ENCODE measurements around the gene MAOA. TPM values are rescaled to one million over a fixed set of nuclear protein-coding genes. Genes with fewer than 3 reads are reported as not detected.
A peak's percentile ranks its signal among the peaks of the same experiment; 100 is the strongest.

The MAOA gene
- polyA plus RNA-seq (2013, experiment 1 of 2) = 22.5 TPM
- 24.1 TPM for polyA plus RNA-seq (2013, experiment 2 of 2)

GRCh38 chrX:43656005-43656494 lies at the start of gene MAOA:
Gene MAOA, plus strand, starts transcription at chrX:43656299. Its CDS starts 43 bp downstream, at chrX:43656342.
- Histone ChIP-seq H3K4me1 (ENCODE audit: control insufficient read depth, insufficient read depth, low read depth, low read length) (peaks cover 3% of the 10 kb centered on the region), H2AFZ (ENCODE audit: low read depth, low read length) (peak within 1 kb of the TSS; percentile 77), H3K4ac (ENCODE audit: low read depth in 1 of 2, low read length in 2 of 2) (peak within 1 kb of the TSS in 1 of 2 experiments; percentile 55), H3K36me3 (ENCODE audit: control insufficient read depth in 1 of 2, insufficient read depth in 2 of 2, low read depth in 1 of 2, low read length in 2 of 2) (no peaks in the 10 kb centered on the region), H3K23ac (ENCODE audit: low read length in 2 of 2) (no peak within 1 kb of the TSS), H3K14ac (ENCODE audit: low read length in 2 of 2) (peak within 1 kb of the TSS in 1 of 2 experiments; percentile 91), H4K8ac (ENCODE audit: low read length) (peak within 1 kb of the TSS; percentile 72), H3K18ac (ENCODE audit: low read depth in 1 of 2, low read length in 2 of 2) (peak within 1 kb of the TSS; percentile 79 to 90), H2BK15ac (ENCODE audit: low read depth, poor library complexity, severe bottlenecking) (no peak within 1 kb of the TSS), H3K4me3 (ENCODE audit: insufficient read depth in 1 of 2, low read depth in 1 of 2, low read length in 2 of 2) (peak within 1 kb of the TSS; percentile 71 to 84), H3K79me1 (replicated peaks; ENCODE audit: low read length, poor library complexity, severe bottlenecking) (no peaks in the 10 kb centered on the region), H3K9ac (ENCODE audit: low read length) (peak within 1 kb of the TSS; percentile 96), H2BK120ac (ENCODE audit: low read depth, low read length) (peak within 1 kb of the TSS; percentile 5), H2BK12ac (ENCODE audit: low read length in 2 of 2) (peak within 1 kb of the TSS in 1 of 2 experiments; percentile 63), H2AK5ac (ENCODE audit: low read length, severe bottlenecking) (no peak within 1 kb of the TSS), H3K4me2 (ENCODE audit: low read length, poor library complexity, severe bottlenecking) (peak within 1 kb of the TSS; percentile 70), H2BK5ac (ENCODE audit: low read depth, low read length, poor library complexity, severe bottlenecking) (no peak within 1 kb of the TSS), H3K27ac (ENCODE audit: low read length, poor library complexity, severe bottlenecking) (no peak within 1 kb of the TSS), H3K27me3 (ENCODE audit: control insufficient read depth in 1 of 2, insufficient read depth in 1 of 2, low read length in 2 of 2) (peaks cover 0 to 3% of the 10 kb centered on the region in 2 experiments), H4K91ac (ENCODE audit: low read length) (peak within 1 kb of the TSS; percentile 75), H3K9me3 (ENCODE audit: control insufficient read depth, low read length) (no peaks in the 10 kb centered on the region)
- peak; percentile 53 for DNase-seq
- 7% methylated on average over 26 of the region's 29 CpGs for WGBS

GRCh38 chrX:43612400-43612799 lies 43.7 kb upstream of the MAOA start:
- DNase-seq = no peak
- H3K9ac ChIP-seq (ENCODE audit: low read length) = no peak overlapping the region
- no peak overlapping the region for H2AFZ ChIP-seq (ENCODE audit: low read depth, low read length)

GRCh38 chrX:43615660-43616059 lies 40.4 kb upstream of the MAOA start:
- no peak overlapping the region for H4K91ac ChIP-seq (ENCODE audit: low read length)
- no peaks in the 10 kb centered on the region for H3K36me3 ChIP-seq (ENCODE audit: control insufficient read depth in 1 of 2, insufficient read depth in 2 of 2, low read depth in 1 of 2, low read length in 2 of 2)
- WGBS = 93% methylated on average over 5 of the region's 5 CpGs
- H3K27ac ChIP-seq (ENCODE audit: low read length, poor library complexity, severe bottlenecking) = no peak overlapping the region
- H3K9ac ChIP-seq (ENCODE audit: low read length) = no peak overlapping the region
- H3K27me3 ChIP-seq (ENCODE audit: control insufficient read depth in 1 of 2, insufficient read depth in 1 of 2, low read length in 2 of 2) = peaks cover 0 to 17% of the 10 kb centered on the region in 2 experiments
- no peaks in the 10 kb centered on the region for H3K9me3 ChIP-seq (ENCODE audit: control insufficient read depth, low read length)
- H3K14ac ChIP-seq (ENCODE audit: low read length in 2 of 2) = no peak overlapping the region
- H3K4me2 ChIP-seq (ENCODE audit: low read length, poor library complexity, severe bottlenecking) = no peak overlapping the region
- no peak for DNase-seq
- H3K23ac ChIP-seq (ENCODE audit: low read length in 2 of 2) = no peak overlapping the region
- no peak overlapping the region for H2AK5ac ChIP-seq (ENCODE audit: low read length, severe bottlenecking)
- H2BK15ac ChIP-seq (ENCODE audit: low read depth, poor library complexity, severe bottlenecking) = no peak overlapping the region
- H3K4me3 ChIP-seq (ENCODE audit: insufficient read depth in 1 of 2, low read depth in 1 of 2, low read length in 2 of 2) = no peak overlapping the region
- H3K4me1 ChIP-seq (ENCODE audit: control insufficient read depth, insufficient read depth, low read depth, low read length) = no peaks in the 10 kb centered on the region
- no peaks in the 10 kb centered on the region for H3K79me1 ChIP-seq (replicated peaks; ENCODE audit: low read length, poor library complexity, severe bottlenecking)
- no peak overlapping the region for H4K8ac ChIP-seq (ENCODE audit: low read length)
- H2BK5ac ChIP-seq (ENCODE audit: low read depth, low read length, poor library complexity, severe bottlenecking) = no peak overlapping the region
- no peak overlapping the region for H3K4ac ChIP-seq (ENCODE audit: low read depth in 1 of 2, low read length in 2 of 2)
- no peak overlapping the region for H2BK120ac ChIP-seq (ENCODE audit: low read depth, low read length)
- H2AFZ ChIP-seq (ENCODE audit: low read depth, low read length) = no peak overlapping the region
- H3K18ac ChIP-seq (ENCODE audit: low read depth in 1 of 2, low read length in 2 of 2) = no peak overlapping the region
- H2BK12ac ChIP-seq (ENCODE audit: low read length in 2 of 2) = no peak overlapping the region

More at GRCh38 chrX:43612400-43612799, 43.7 kb upstream of the MAOA start:
- H4K91ac ChIP-seq (ENCODE audit: low read length) = no peak overlapping the region
- H3K23ac ChIP-seq (ENCODE audit: low read length in 2 of 2) = no peak overlapping the region
- no peak overlapping the region for H3K18ac ChIP-seq (ENCODE audit: low read depth in 1 of 2, low read length in 2 of 2)
- no peak overlapping the region for H2BK120ac ChIP-seq (ENCODE audit: low read depth, low read length)
- no peak overlapping the region for H4K8ac ChIP-seq (ENCODE audit: low read length)
- H2BK15ac ChIP-seq (ENCODE audit: low read depth, poor library complexity, severe bottlenecking) = no peak overlapping the region
- H3K27me3 ChIP-seq (ENCODE audit: control insufficient read depth in 1 of 2, insufficient read depth in 1 of 2, low read length in 2 of 2) = peaks cover 0 to 17% of the 10 kb centered on the region in 2 experiments
- no peaks in the 10 kb centered on the region for H3K36me3 ChIP-seq (ENCODE audit: control insufficient read depth in 1 of 2, insufficient read depth in 2 of 2, low read depth in 1 of 2, low read length in 2 of 2)
- no peak overlapping the region for H3K27ac ChIP-seq (ENCODE audit: low read length, poor library complexity, severe bottlenecking)
- no peak overlapping the region for H3K4me2 ChIP-seq (ENCODE audit: low read length, poor library complexity, severe bottlenecking)
- no peak overlapping the region for H3K4me3 ChIP-seq (ENCODE audit: insufficient read depth in 1 of 2, low read depth in 1 of 2, low read length in 2 of 2)
- H3K9me3 ChIP-seq (ENCODE audit: control insufficient read depth, low read length) = no peaks in the 10 kb centered on the region
- H3K14ac ChIP-seq (ENCODE audit: low read length in 2 of 2) = no peak overlapping the region
- H3K4ac ChIP-seq (ENCODE audit: low read depth in 1 of 2, low read length in 2 of 2) = no peak overlapping the region
- H2AK5ac ChIP-seq (ENCODE audit: low read length, severe bottlenecking) = no peak overlapping the region
- no peaks in the 10 kb centered on the region for H3K4me1 ChIP-seq (ENCODE audit: control insufficient read depth, insufficient read depth, low read depth, low read length)
- no peaks in the 10 kb centered on the region for H3K79me1 ChIP-seq (replicated peaks; ENCODE audit: low read length, poor library complexity, severe bottlenecking)
- H2BK12ac ChIP-seq (ENCODE audit: low read length in 2 of 2) = no peak overlapping the region
- no peak overlapping the region for H2BK5ac ChIP-seq (ENCODE audit: low read depth, low read length, poor library complexity, severe bottlenecking)

- Histone ChIP-seq H3K9ac (ENCODE audit: low read length) (no peak overlapping the region), H3K9me3 (ENCODE audit: control insufficient read depth, low read length) (no peaks in the 10 kb centered on the region), H2BK120ac (ENCODE audit: low read depth, low read length) (no peak overlapping the region), H3K4me2 (ENCODE audit: low read length, poor library complexity, severe bottlenecking) (no peak overlapping the region), H3K4me1 (ENCODE audit: control insufficient read depth, insufficient read depth, low read depth, low read length) (no peaks in the 10 kb centered on the region), H4K8ac (ENCODE audit: low read length) (no peak overlapping the region), H3K18ac (ENCODE audit: low read depth in 1 of 2, low read length in 2 of 2) (no peak overlapping the region), H2AK5ac (ENCODE audit: low read length, severe bottlenecking) (no peak overlapping the region), H3K36me3 (ENCODE audit: control insufficient read depth in 1 of 2, insufficient read depth in 2 of 2, low read depth in 1 of 2, low read length in 2 of 2) (no peaks in the 10 kb centered on the region), H3K4ac (ENCODE audit: low read depth in 1 of 2, low read length in 2 of 2) (no peak overlapping the region), H2BK12ac (ENCODE audit: low read length in 2 of 2) (no peak overlapping the region), H3K79me1 (replicated peaks; ENCODE audit: low read length, poor library complexity, severe bottlenecking) (no peaks in the 10 kb centered on the region), H2BK15ac (ENCODE audit: low read depth, poor library complexity, severe bottlenecking) (no peak overlapping the region), H3K27me3 (ENCODE audit: control insufficient read depth in 1 of 2, insufficient read depth in 1 of 2, low read length in 2 of 2) (peaks cover 0 to 9% of the 10 kb centered on the region in 2 experiments), H2BK5ac (ENCODE audit: low read depth, low read length, poor library complexity, severe bottlenecking) (no peak overlapping the region), H3K14ac (ENCODE audit: low read length in 2 of 2) (no peak overlapping the region), H3K23ac (ENCODE audit: low read length in 2 of 2) (no peak overlapping the region), H2AFZ (ENCODE audit: low read depth, low read length) (no peak overlapping the region), H3K27ac (ENCODE audit: low read length, poor library complexity, severe bottlenecking) (no peak overlapping the region), H4K91ac (ENCODE audit: low read length) (no peak overlapping the region), H3K4me3 (ENCODE audit: insufficient read depth in 1 of 2, low read depth in 1 of 2, low read length in 2 of 2) (no peak overlapping the region)
- no peak for DNase-seq
- 61% methylated on average over 2 of the region's 3 CpGs for WGBS
Observed at GRCh38 chrX:43618366-43619205, 37.5 kb upstream of the MAOA start.
